ENCODE results near the gene GABBR1. TPM values are rescaled to one million over a fixed set of nuclear protein-coding genes. Genes with fewer than 3 reads are reported as not detected.
A peak's percentile ranks its signal among the peaks of the same experiment; 100 is the strongest.

The GABBR1 gene
- 9.4 and 14.1 TPM in 2 replicates for total RNA-seq

GRCh38 chr6:29632789-29633533, at the start of gene GABBR1:
GABBR1 (minus strand) TSS chr6:29633183; CDS start chr6:29632385, 798 bp downstream.
- TF ChIP-seq, protein P1, sequence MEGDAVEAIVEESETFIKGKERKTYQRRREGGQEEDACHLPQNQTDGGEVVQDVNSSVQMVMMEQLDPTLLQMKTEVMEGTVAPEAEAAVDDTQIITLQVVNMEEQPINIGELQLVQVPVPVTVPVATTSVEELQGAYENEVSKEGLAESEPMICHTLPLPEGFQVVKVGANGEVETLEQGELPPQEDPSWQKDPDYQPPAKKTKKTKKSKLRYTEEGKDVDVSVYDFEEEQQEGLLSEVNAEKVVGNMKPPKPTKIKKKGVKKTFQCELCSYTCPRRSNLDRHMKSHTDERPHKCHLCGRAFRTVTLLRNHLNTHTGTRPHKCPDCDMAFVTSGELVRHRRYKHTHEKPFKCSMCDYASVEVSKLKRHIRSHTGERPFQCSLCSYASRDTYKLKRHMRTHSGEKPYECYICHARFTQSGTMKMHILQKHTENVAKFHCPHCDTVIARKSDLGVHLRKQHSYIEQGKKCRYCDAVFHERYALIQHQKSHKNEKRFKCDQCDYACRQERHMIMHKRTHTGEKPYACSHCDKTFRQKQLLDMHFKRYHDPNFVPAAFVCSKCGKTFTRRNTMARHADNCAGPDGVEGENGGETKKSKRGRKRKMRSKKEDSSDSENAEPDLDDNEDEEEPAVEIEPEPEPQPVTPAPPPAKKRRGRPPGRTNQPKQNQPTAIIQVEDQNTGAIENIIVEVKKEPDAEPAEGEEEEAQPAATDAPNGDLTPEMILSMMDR (IDR thresholded peaks at IDR 0.05; ENCODE audit: insufficient read depth, low read length, poor library complexity, severe bottlenecking), result no peak
- no peak for DNase-seq (ENCODE audit: low read depth)
- peaks cover 2% of the 10 kb centered on the region for H3K27me3 ChIP-seq (ENCODE audit: control insufficient read depth, insufficient read depth, low read length)
- H3K4me3 ChIP-seq (ENCODE audit: low read depth, low read length), result peak within 1 kb of the TSS; percentile 71
- H3K36me3 ChIP-seq (ENCODE audit: control insufficient read depth, insufficient read depth, low read length), result no peaks in the 10 kb centered on the region

- peaks cover 3% of the 10 kb centered on the region for H3K27me3 ChIP-seq (ENCODE audit: control insufficient read depth, insufficient read depth, low read length)
- no peaks in the 10 kb centered on the region for H3K36me3 ChIP-seq (ENCODE audit: control insufficient read depth, insufficient read depth, low read length)
- H3K4me3 ChIP-seq (ENCODE audit: low read depth, low read length), result no peak overlapping the region
- TF ChIP-seq, protein P1 (IDR thresholded peaks at IDR 0.05; ENCODE audit: insufficient read depth, low read length, poor library complexity, severe bottlenecking), result no peak
- no peak for DNase-seq (ENCODE audit: low read depth)
Measured at GRCh38 chr6:29681811-29682210, 48.8 kb upstream of the GABBR1 start.

DNA sequence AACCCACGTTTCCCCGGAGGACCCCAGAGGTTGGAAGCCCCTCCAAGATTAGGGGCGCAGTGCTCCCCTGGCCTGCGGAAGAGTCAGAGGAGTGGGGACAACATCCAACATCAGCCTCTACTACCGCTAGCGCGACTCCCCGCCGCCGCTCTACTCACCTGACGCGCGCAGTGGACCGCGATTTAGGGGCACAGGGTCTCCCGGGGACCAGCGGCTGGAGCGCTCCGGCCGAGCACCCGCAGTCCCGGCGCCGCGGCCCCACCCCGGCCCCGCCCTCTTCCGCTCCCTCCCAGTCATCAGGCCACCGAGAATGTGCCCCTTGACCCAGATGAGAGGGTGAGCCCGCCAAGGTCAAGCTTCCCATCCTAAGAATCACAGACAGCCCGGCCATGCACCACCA, 47.9 kb upstream of the GABBR1 start, which contains the start of gene ZFP57:
Gene ZFP57 (minus strand): TSS at position 249 of the 400 bp plus-strand sequence. CDS start 4,149 bp downstream, outside the sequence.
- H3K36me3 ChIP-seq (ENCODE audit: control insufficient read depth, insufficient read depth, low read length), result no peaks in the 10 kb centered on the region
- DNase-seq (ENCODE audit: low read depth), result no peak
- TF ChIP-seq, protein P1 (IDR thresholded peaks at IDR 0.05; ENCODE audit: insufficient read depth, low read length, poor library complexity, severe bottlenecking), result no peak
- peaks cover 3% of the 10 kb centered on the region for H3K27me3 ChIP-seq (ENCODE audit: control insufficient read depth, insufficient read depth, low read length)
- no peak within 1 kb of the TSS for H3K4me3 ChIP-seq (ENCODE audit: low read depth, low read length)

DNA sequence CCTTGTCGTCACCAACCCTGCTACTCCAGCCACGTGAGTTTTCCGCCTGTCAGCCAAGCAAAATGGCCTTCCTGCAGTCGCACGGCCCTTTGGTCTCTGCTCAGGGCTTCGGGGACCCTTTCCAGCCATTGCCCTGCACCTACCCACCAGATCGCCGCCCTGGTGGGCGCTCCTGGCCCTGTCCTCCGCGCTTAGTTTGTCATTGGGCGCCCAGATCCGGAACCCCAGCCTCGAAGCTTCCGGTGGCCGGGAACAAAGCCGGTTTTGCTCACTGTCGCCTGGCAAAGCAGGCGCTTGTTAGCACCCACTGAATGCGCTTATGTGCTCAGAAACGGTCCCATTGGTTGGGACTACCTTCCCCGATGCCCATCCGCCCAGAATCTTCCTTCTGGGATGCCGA, 47.4 kb upstream of the GABBR1 start:
- H3K4me3 ChIP-seq (ENCODE audit: low read depth, low read length), result no peak overlapping the region
- no peak for DNase-seq (ENCODE audit: low read depth)
- no peaks in the 10 kb centered on the region for H3K36me3 ChIP-seq (ENCODE audit: control insufficient read depth, insufficient read depth, low read length)
- no peaks in the 10 kb centered on the region for H3K27me3 ChIP-seq (ENCODE audit: control insufficient read depth, insufficient read depth, low read length)
- TF ChIP-seq, protein P1 (IDR thresholded peaks at IDR 0.05; ENCODE audit: insufficient read depth, low read length, poor library complexity, severe bottlenecking), result no peak

GRCh38 chr6:29679962-29680361, 47.0 kb upstream of the GABBR1 start:
- no peak for DNase-seq (ENCODE audit: low read depth)
- H3K27me3 ChIP-seq (ENCODE audit: control insufficient read depth, insufficient read depth, low read length), result no peaks in the 10 kb centered on the region
- no peaks in the 10 kb centered on the region for H3K36me3 ChIP-seq (ENCODE audit: control insufficient read depth, insufficient read depth, low read length)
- no peak overlapping the region for H3K4me3 ChIP-seq (ENCODE audit: low read depth, low read length)
- TF ChIP-seq, protein P1 (IDR thresholded peaks at IDR 0.05; ENCODE audit: insufficient read depth, low read length, poor library complexity, severe bottlenecking), result no peak

- no peak for DNase-seq (ENCODE audit: low read depth)
- TF ChIP-seq, protein P1 (IDR thresholded peaks at IDR 0.05; ENCODE audit: insufficient read depth, low read length, poor library complexity, severe bottlenecking), result no peak
- Histone ChIP-seq H3K27me3 (ENCODE audit: control insufficient read depth, insufficient read depth, low read length) (no peaks in the 10 kb centered on the region), H3K4me3 (ENCODE audit: low read depth, low read length) (no peak overlapping the region), H3K36me3 (ENCODE audit: control insufficient read depth, insufficient read depth, low read length) (no peaks in the 10 kb centered on the region)
Measured at GRCh38 chr6:29678114-29678513, 45.1 kb upstream of the GABBR1 start.
